Colonic mucosa (tissue), 4 donors: Measurements from ENCODE around the gene STK11. TPM values are rescaled to one million over a fixed set of nuclear protein-coding genes. Genes with fewer than 3 reads are reported as not detected.
A peak's percentile ranks its signal among the peaks of the same experiment; 100 is the strongest.
"Not testable (repeated sequence)": the region's sequence is repeated elsewhere in the genome, so short reads cannot be mapped to it uniquely, and the experiment has no call there.

Source experiments
- DNase-seq: peaks from one replicate; pipeline ENCODE4 v3.0.0-alpha.2; 2020
- H3K27ac ChIP-seq: fragments of 200-600 bp; one replicate; pipeline ENCODE4 v1.8.0; 2021
- H3K27me3 ChIP-seq: fragments of 200-600 bp; one replicate; pipeline ENCODE4 v1.8.0; 2021
- H3K36me3 ChIP-seq: fragments of 200-600 bp; one replicate; pipeline ENCODE4 v1.8.0; 2021
- H3K4me1 ChIP-seq: fragments of 200-600 bp; one replicate; pipeline ENCODE4 v1.8.0; 2021; ENCODE audit warnings: mild to moderate bottlenecking
- H3K4me3 ChIP-seq: fragments of 200-600 bp; one replicate; pipeline ENCODE4 v1.8.0; 2021
- H3K9ac ChIP-seq, 2 donors: one replicate each; pipeline ENCODE4 v1.7.0; 2013; ENCODE audit warnings: control low read depth in 2 of 2, low read depth in 2 of 2, low read length in 2 of 2
- H3K9me3 ChIP-seq: fragments of 200-600 bp; one replicate; pipeline ENCODE4 v1.8.0; 2021
- intact Hi-C: fragments of 100-400 bp; cut with DNase I; formaldehyde crosslinking; loops from one replicate; pipeline ENCODE4 v1.14.1; 2022
- total RNA-seq, 2 donors: library from RNA; stranded (reverse); fragmentation: NEBNext Ultra II Directional in 1 of 2; extraction: Animal tissue kit (Norgen Biotek cat#: 25700) in 1 of 2; gene quantifications; one replicate each; pipeline ENCODE4 v1.2.1, GENCODE V29; 2021
- TF ChIP-seq, protein P1 (sequence below): fragments of 200-600 bp; IDR thresholded peaks from one replicate; pipeline ENCODE4 v1.8.0; 2022; ENCODE audit warnings: antibody characterized with exemption, mild to moderate bottlenecking
- donor health status: healthy.
- donor health status: DM: no; HTN: no; CAD: no.
- donor health status: DM: no; HTN: no; CAD: no.

Gene STK11
- total RNA-seq, 2 donors from 2014 or later, result 76.3 to 103 TPM

DNA sequence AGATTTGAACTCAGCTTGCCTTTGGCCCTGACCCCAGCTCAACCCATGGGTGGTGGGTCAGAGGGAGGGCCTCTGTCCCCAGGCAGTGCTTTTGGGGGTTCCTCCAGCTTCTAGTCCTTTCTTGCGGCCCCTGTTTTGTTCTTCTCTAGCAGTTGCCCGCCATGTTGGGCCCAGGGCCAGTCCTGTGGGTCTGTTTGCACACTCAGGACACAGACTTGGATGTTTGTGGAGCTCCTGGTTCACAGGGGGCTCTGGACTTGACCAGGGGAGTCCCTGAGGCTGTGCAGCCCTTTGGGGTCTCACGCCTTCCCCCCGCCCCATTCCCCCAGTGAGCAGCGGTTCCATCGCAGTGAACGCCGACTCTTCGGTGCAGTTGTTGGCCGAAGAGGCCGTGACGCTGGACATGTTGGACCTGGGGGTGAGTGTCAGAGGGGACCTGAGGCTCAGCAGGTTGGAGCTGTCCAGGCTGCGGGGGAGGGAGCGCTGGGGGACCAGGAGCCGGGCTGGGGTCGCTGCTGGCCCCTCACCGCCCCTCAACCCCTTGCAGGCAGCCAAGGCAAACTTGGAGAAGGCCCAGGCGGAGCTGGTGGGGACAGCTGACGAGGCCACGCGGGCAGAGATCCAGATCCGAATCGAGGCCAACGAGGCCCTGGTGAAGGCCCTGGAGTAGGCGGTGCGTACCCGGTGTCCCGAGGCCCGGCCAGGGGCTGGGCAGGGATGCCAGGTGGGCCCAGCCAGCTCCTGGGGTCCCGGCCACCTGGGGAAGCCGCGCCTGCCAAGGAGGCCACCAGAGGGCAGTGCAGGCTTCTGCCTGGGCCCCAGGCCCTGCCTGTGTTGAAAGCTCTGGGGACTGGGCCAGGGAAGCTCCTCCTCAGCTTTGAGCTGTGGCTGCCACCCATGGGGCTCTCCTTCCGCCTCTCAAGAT, 38.5 kb downstream of the STK11 start:
- no peaks in the 10 kb centered on the region for H3K27me3 ChIP-seq
- H3K4me3 ChIP-seq, result peak overlapping the region; percentile 10
- peak; percentile 91 for DNase-seq
- H3K27ac ChIP-seq, result peak overlapping the region; percentile 97
- H3K36me3 ChIP-seq, result no peaks in the 10 kb centered on the region
- peak overlapping the region; percentile 70 for H3K9ac ChIP-seq
- peaks cover 34% of the 10 kb centered on the region for H3K4me1 ChIP-seq
- TF ChIP-seq, protein P1, sequence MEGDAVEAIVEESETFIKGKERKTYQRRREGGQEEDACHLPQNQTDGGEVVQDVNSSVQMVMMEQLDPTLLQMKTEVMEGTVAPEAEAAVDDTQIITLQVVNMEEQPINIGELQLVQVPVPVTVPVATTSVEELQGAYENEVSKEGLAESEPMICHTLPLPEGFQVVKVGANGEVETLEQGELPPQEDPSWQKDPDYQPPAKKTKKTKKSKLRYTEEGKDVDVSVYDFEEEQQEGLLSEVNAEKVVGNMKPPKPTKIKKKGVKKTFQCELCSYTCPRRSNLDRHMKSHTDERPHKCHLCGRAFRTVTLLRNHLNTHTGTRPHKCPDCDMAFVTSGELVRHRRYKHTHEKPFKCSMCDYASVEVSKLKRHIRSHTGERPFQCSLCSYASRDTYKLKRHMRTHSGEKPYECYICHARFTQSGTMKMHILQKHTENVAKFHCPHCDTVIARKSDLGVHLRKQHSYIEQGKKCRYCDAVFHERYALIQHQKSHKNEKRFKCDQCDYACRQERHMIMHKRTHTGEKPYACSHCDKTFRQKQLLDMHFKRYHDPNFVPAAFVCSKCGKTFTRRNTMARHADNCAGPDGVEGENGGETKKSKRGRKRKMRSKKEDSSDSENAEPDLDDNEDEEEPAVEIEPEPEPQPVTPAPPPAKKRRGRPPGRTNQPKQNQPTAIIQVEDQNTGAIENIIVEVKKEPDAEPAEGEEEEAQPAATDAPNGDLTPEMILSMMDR, result peak; percentile 94
- intact Hi-C loops, result loop anchor here (2.0 kb wide), 1 partner anchor 23 kb away; no protein-coding TSS in a partner anchor
- H3K9me3 ChIP-seq, result no peaks in the 10 kb centered on the region

DNA sequence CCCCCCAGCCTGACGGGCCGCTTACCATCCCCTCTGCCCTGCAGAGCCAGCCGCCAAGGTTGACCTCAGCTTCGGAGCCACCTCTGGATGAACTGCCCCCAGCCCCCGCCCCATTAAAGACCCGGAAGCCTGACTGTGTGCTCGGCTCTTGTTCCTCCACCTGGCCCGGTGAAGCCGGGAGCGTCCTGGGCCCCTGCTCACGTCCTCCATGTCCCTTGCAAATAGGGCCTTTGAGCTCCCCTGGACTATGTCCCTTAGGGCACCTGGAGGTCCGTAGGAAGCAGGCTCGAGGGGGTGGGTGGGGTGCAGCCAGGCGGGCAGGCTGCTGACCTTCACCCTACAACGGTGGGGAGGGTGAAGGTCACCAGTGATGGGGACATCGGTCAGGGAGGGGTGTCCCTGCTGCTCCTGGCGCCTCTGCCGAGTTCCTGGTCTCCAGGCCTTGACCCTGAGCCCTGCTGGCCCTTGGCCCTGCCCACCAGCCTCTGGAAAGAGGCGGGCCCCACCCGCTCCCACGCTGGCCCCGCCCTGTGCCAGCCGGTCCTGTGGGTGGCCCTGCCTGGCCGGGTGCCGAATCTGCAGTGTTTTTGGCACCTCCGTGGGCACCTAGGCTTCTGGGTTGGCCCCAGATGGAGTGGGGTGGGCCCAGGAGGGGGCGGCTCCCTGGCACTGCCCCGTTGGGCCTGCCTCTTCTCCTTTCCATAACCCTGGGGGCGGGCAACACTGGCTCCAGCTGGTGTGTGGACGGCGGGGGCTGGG, 39.3 kb downstream of the STK11 start:
- peak overlapping the region; percentile 70 for H3K9ac ChIP-seq
- peak overlapping the region; percentile 97 for H3K27ac ChIP-seq
- no peaks in the 10 kb centered on the region for H3K9me3 ChIP-seq
- H3K27me3 ChIP-seq, result no peaks in the 10 kb centered on the region
- intact Hi-C loops, result loop anchor here (2.0 kb wide), 1 partner anchor 22 kb away; no protein-coding TSS in a partner anchor
- H3K36me3 ChIP-seq, result no peaks in the 10 kb centered on the region
- peak overlapping the region; percentile 10 for H3K4me3 ChIP-seq
- peaks cover 34% of the 10 kb centered on the region for H3K4me1 ChIP-seq
- TF ChIP-seq, protein P1, result no peak
- DNase-seq, result peak; percentile 85

DNA sequence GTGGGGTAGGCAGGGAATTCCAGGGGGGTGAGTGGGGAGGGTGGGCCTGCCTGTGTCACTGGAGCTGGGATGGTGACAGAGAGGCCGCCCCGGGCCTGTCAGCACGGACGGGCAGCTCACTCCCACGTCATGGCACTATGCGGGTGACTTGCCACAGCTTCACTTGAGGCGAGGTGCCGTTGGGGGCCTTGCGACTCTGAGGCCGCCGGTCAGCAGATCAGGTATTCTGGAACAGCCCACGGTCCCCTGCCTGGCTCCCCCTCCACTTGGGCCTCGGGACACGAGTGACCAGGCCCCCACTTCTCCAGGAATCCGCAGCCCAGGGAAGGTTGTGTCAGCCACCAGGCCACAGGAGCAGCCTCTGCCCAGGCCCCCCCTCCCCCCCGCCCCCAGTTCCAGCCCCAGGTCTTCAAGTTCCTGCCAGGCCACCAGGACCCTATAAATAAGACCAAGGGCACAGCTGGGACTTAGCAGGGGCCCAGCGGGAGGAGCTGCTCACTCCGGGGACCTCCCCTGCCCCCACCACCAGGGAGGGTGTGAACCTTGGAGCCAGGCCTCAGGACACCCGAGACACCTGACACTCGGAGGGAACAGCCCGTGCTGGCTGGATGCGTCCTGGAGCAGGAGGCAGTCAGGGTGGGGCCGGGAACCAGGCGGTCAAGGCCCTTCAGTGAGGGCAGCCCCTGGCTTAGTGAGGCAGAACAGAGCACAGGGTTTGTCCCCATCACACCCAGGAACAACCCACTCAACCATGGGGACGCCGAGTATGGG, 40.1 kb downstream of the STK11 start:
- intact Hi-C loops, result loop anchor here (2.0 kb wide), 1 partner anchor 21 kb away; no protein-coding TSS in a partner anchor
- no peaks in the 10 kb centered on the region for H3K36me3 ChIP-seq
- H3K27me3 ChIP-seq, result no peaks in the 10 kb centered on the region
- H3K9me3 ChIP-seq, result no peaks in the 10 kb centered on the region
- peak overlapping the region; percentile 10 for H3K4me3 ChIP-seq
- peak overlapping the region; percentile 97 for H3K27ac ChIP-seq
- TF ChIP-seq, protein P1, result no peak
- DNase-seq, result peak; percentile 78
- H3K4me1 ChIP-seq, result peaks cover 34% of the 10 kb centered on the region
- H3K9ac ChIP-seq, result peak overlapping the region; percentile 64 to 70

DNA sequence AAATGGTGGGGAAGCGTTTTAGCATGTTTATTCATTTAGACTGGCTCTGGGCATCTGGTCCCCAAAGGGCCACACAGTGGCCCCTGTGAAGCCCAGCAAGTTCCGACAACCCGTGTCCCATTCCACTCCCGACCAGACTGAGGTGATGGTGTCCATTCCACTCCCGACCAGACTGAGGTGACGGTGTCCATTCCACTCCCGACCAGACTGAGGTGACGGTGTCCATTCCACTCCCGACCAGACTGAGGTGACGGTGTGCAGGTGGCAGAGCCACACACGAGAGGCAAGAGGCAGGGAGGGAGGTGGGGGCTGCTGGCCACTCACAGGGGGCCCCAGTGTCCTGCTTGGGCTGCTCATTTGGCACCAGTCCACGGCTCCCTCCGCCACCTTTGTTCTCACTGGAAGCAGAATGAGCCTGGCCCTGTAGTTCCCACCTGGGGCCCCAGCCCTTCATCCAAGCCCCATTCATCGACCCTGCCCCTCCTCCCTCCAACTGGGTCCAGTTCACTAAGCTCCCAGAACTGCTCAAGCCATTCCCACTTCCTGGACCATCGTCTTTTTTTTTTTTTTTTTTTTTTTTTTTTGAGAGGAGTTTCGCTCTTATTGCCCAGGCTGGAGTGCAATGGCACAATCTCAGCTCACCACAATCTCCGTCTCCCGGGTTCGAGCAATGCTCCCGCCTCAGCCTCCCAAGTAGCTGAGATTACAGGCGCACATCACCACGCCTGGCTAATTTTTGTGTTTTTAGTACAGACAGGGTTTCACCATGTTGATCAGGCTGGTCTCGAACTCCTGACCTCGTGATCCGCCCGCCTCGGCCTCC, 40.9 kb downstream of the STK11 start:
- DNase-seq, result peak; percentile 49
- H3K4me3 ChIP-seq, H3K9me3 ChIP-seq, intact Hi-C loops, H3K36me3 ChIP-seq, H3K27me3 ChIP-seq: not testable (repeated sequence)
- Histone ChIP-seq H3K4me1 (peaks cover 27% of the 10 kb centered on the region), H3K9ac (peak overlapping the region in 1 of 2 donors; percentile 70), H3K27ac (peak overlapping the region; percentile 97)

DNA sequence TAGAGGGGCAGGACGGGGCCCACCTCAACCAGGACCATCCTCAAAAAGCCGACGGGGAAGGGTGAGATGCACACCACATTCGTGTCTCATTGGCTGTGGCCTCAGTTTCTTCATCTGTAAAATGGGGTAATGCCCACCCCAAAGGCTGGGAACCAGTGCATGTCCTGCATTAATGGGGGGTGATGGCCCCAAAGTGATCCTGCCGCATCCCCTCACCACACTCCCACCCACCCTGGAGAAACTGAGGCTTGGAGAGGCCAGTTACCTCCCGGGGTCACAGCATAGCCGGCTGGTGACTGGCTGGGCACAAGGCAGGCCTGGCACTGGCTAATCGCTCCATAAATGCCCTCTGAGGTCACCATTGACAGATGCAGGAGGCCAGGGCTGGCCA, 42.2 kb downstream of the STK11 start:
- no peaks in the 10 kb centered on the region for H3K27me3 ChIP-seq
- intact Hi-C loops, result no loop called here
- TF ChIP-seq, protein P1, result no peak
- peak overlapping the region; percentile 66 for H3K4me3 ChIP-seq
- H3K4me1 ChIP-seq, result peaks cover 27% of the 10 kb centered on the region
- H3K9me3 ChIP-seq, result no peaks in the 10 kb centered on the region
- H3K36me3 ChIP-seq, result no peaks in the 10 kb centered on the region
- H3K9ac ChIP-seq, result peak overlapping the region; percentile 79 to 97
- no peak for DNase-seq
- H3K27ac ChIP-seq, result peak overlapping the region; percentile 97
